HG02885 (cell line): ENCODE results near the gene SCGB1C2.
"Not testable (repeated sequence)": the region's sequence is repeated elsewhere in the genome, so short reads cannot be mapped to it uniquely, and the experiment has no call there.

ENCODE experiments used
- ATAC-seq: cut with Tn5 transposase; IDR thresholded peaks from one replicate; pipeline ENCODE4 v1.9.1; 2021; ENCODE audit warnings: mild to moderate bottlenecking; ENCODE audit not compliant: unreplicated experiment, poor library complexity

Gene SCGB1C2

GRCh38 chr17:137166-137807, at the start of gene SCGB1C2:
SCGB1C2 (plus strand) TSS chr17:137569; CDS start chr17:137591, 22 bp downstream.
- not testable (repeated sequence) for ATAC-seq

GRCh38 chr17:113111-113510, 24.3 kb upstream of the SCGB1C2 start:
- ATAC-seq, result not testable (repeated sequence)

GRCh38 chr17:118339-118917, 18.9 kb upstream of the SCGB1C2 start:
- not testable (repeated sequence) for ATAC-seq

- not testable (repeated sequence) for ATAC-seq
These were observed 3.4 kb upstream of the SCGB1C2 start for GRCh38 chr17:133932-134331.

GRCh38 chr17:134332-134785, 3.0 kb upstream of the SCGB1C2 start:
- peak; percentile 83 for ATAC-seq

- not testable (repeated sequence) for ATAC-seq
These were observed 2.3 kb upstream of the SCGB1C2 start for GRCh38 chr17:135022-135421.

- ATAC-seq, result not testable (repeated sequence)
These were observed 1.5 kb upstream of the SCGB1C2 start for GRCh38 chr17:135895-136294.

- peak; percentile 65 for ATAC-seq
These were observed 838 bp upstream of the SCGB1C2 start for GRCh38 chr17:136531-136930.

- ATAC-seq, result not testable (repeated sequence)
These were observed 2.2 kb downstream of the SCGB1C2 start for GRCh38 chr17:139401-140205.

GRCh38 chr17:142102-142661, 4.8 kb downstream of the SCGB1C2 start:
- ATAC-seq, result no peak

GRCh38 chr17:142876-143784, 5.8 kb downstream of the SCGB1C2 start:
- no peak for ATAC-seq

- ATAC-seq, result peak; percentile 71
These were observed 6.5 kb downstream of the SCGB1C2 start for GRCh38 chr17:143785-144281.

- ATAC-seq, result no peak
These were observed 7.7 kb downstream of the SCGB1C2 start for GRCh38 chr17:144936-145670.

GRCh38 chr17:145671-146541, 8.5 kb downstream of the SCGB1C2 start:
- ATAC-seq, result no peak

GRCh38 chr17:146546-146945, 9.2 kb downstream of the SCGB1C2 start:
- no peak for ATAC-seq

- no peak for ATAC-seq
These were observed 9.8 kb downstream of the SCGB1C2 start for GRCh38 chr17:146983-147761.
